ENCODE results near the gene MEP1A.
"Not testable (repeated sequence)": the region's sequence is repeated elsewhere in the genome, so short reads cannot be mapped to it uniquely, and the experiment has no call there.

MEP1A gene, protein sequence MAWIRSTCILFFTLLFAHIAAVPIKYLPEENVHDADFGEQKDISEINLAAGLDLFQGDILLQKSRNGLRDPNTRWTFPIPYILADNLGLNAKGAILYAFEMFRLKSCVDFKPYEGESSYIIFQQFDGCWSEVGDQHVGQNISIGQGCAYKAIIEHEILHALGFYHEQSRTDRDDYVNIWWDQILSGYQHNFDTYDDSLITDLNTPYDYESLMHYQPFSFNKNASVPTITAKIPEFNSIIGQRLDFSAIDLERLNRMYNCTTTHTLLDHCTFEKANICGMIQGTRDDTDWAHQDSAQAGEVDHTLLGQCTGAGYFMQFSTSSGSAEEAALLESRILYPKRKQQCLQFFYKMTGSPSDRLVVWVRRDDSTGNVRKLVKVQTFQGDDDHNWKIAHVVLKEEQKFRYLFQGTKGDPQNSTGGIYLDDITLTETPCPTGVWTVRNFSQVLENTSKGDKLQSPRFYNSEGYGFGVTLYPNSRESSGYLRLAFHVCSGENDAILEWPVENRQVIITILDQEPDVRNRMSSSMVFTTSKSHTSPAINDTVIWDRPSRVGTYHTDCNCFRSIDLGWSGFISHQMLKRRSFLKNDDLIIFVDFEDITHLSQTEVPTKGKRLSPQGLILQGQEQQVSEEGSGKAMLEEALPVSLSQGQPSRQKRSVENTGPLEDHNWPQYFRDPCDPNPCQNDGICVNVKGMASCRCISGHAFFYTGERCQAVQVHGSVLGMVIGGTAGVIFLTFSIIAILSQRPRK

DNA sequence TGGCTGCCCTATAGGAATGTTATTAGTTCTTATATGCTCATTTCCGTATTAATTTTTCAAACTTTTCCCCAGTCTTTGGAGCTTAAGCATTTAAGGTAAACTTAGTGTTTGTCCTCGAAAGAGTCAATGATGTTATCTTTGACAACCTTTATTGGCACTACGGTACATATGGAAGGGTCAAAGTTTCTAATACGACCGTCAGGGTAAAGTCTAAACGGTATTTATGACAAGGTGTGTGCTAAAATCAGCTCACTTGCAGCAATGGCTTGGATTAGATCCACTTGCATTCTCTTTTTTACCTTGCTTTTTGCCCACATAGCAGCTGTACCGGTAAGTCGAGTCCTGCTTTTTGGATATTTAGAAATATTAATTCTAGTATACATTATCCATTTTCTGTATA lies at the start of gene MEP1A:
TSS of gene MEP1A (plus strand) at position 252 of the 400 bp plus-strand sequence. CDS start at position 262, 10 bp downstream.
- no peak for DNase-seq (ENCODE audit: low read depth)

- DNase-seq (ENCODE audit: low read depth): no peak
Measured at GRCh38 chr6:46743425-46744158, 49.6 kb upstream of the MEP1A start.

DNA sequence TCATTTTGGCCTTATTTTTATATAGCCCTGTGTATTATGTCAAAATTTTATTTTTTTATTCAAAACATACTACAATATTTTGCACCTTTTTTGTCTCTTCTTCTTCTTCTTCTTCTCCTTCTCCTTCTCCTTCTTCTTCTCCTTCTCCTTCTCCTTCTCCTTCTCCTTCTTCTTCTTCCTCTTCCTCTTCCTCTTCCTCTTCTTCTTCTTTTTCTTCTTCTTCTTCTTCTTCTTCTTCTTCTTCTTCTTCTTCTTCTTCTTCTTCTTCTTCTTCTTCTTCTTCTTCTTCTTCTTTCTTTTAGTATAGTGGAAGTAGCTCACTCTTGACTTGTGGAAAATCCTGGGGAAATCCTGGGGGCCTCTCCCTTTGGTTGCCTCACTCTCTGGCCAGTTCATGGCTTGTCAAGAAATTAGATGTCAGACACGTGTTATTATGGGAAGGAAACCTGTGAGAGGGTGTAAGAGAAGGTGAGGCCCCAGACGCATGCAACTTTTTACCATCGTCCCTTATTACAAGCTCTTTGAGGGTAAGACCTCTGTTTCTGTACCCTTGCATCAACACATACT lies 48.9 kb upstream of the MEP1A start:
- DNase-seq (ENCODE audit: low read depth): not testable (repeated sequence)

- DNase-seq (ENCODE audit: low read depth): no peak
Measured at GRCh38 chr6:46745973-46746372, 47.2 kb upstream of the MEP1A start.

DNA sequence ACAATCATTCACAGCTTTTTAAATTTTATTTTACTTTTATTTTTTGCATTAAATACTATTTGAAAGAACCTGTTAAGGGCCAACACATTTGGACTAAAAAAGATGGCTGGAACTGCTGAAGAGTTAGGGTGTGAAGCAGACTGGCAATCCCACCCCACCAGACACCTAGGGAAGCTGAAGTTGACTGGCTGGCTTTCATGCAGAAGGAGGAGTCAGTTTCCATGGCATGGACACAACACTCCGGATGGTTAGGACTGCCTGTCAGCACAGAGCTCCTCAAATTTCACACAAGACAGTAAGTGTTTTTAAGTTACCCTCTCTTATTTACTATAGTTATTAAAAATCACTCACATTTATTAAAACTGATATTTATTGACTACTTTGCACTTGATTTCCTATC lies 46.5 kb upstream of the MEP1A start, which contains the start of gene ANKRD66:
TSS of gene ANKRD66 (plus strand) at position 238 of the 400 bp plus-strand sequence. CDS start 5,016 bp downstream, outside the sequence.
- no peak for DNase-seq (ENCODE audit: low read depth)

- no peak for DNase-seq (ENCODE audit: low read depth)
Measured at GRCh38 chr6:46748940-46749503, 44.2 kb upstream of the MEP1A start.

- no peak for DNase-seq (ENCODE audit: low read depth)
Measured at GRCh38 chr6:46749731-46750130, 43.5 kb upstream of the MEP1A start.

- no peak for DNase-seq (ENCODE audit: low read depth)
Measured at GRCh38 chr6:46751658-46752057, 41.5 kb upstream of the MEP1A start.

GRCh38 chr6:46755865-46756264 lies 37.3 kb upstream of the MEP1A start:
- no peak for DNase-seq (ENCODE audit: low read depth)

GRCh38 chr6:46756469-46757213 lies 36.5 kb upstream of the MEP1A start:
- DNase-seq (ENCODE audit: low read depth): no peak

GRCh38 chr6:46757214-46757596 lies 36.0 kb upstream of the MEP1A start:
- no peak for DNase-seq (ENCODE audit: low read depth)

DNA sequence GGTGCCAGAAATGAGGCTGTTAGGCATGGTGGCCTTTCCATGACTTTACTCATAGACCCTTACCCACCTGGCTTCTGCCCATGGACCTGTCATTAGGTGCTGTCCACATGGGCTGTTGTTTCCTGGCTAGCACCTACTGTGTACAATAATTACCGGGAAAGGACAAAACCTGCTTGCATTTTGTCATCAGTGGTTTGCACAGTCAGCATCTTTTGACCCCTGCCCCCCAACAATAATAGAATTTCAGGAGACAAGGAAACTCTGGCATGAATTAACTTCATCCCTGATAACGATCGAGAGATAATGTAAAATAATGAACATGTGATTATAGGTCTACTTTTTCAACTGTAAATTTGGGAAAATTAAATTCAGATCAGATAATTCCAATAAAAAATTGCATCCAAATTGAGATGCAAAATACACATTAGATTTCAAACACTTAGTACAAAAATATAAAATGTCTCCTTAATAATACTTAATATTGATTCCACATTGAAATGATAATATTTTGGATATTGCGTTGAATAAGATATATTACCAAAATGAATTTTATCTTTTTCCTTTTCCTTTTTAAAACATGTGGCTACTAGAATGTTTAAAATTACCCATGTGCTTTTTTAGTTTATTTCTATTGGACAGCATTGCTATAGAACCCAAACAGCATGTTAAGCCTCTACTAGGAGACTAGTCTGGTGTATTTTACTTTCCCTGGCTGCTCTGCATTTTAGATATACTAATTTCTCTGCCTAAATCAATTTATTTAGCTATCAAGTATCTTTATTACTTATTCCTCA lies 34.0 kb upstream of the MEP1A start:
- no peak for DNase-seq (ENCODE audit: low read depth)

- DNase-seq (ENCODE audit: low read depth): no peak
Measured at GRCh38 chr6:46760925-46761324, 32.3 kb upstream of the MEP1A start.

DNA sequence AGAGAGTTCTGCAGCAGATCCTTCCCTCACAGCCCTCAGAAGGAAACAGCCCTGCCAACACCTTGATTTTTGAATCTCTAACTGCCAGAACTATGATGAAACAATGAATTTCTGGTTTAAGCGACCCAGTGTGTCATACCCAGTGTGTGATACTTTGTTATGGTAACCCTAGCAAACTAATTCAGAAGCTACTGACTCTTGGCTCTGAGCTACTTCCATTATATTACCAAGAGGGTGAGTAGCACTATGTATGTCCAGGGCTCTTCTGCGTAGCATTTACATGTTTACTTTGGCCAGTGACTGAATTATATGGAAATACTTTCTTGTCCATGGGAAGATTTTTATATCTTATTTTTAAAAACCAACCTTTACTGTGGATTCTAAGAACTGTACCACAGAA lies 29.7 kb upstream of the MEP1A start:
- no peak for DNase-seq (ENCODE audit: low read depth)

GRCh38 chr6:46764280-46764679 lies 28.9 kb upstream of the MEP1A start:
- DNase-seq (ENCODE audit: low read depth): not testable (repeated sequence)

DNA sequence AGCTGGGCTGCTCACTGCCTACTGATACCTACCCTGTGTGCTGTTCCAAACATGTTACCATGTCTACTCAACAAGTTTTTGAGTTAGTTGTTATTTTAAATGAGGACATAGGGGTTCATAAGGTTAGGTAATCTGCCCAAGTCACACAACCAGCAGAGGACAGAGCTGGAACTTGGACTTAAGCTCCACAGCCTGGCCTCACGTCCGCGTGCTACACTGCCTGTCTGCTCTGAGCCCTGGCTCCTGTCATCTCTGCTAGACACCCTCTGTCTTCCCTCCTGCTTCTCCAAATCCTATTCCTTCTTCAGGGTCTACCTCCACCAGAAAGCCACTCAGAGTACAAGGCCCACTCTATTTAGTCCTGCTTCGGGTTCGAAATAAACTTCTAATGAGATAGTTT lies 28.2 kb upstream of the MEP1A start:
- no peak for DNase-seq (ENCODE audit: low read depth)

- DNase-seq (ENCODE audit: low read depth): no peak
Measured at GRCh38 chr6:46772016-46772415, 21.2 kb upstream of the MEP1A start.

- no peak for DNase-seq (ENCODE audit: low read depth)
Measured at GRCh38 chr6:46772762-46773161, 20.4 kb upstream of the MEP1A start.

DNA sequence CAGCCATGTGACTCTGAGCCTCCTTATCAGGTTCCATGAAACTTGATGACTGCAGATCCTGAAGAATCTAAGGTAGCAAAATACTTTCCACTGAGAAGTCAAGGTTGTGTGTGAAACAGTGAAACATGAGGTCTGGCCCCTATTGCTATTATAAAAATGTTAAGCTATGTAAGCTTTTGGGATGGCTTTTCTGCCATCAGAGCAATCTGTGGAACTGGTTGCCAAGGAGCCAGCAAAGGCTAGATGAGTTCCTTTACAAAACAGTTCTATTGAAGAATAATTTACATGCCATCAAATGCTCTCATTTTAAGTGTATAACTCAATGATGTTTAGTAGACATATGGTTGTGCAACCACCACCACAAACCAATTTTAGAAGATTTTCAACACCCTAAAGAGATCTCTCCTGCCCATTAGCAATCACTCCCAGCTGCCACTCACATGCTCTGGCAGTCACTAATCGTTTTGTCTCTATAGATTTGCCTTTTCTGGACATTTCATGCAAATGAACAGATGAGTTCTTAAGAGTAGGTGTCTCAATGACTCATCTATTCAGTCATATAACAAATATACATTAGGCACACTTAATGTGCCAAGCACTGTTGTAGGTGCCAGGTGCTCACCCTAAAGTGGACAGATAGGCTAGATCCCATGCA lies 19.9 kb upstream of the MEP1A start:
- no peak for DNase-seq (ENCODE audit: low read depth)

- DNase-seq (ENCODE audit: low read depth): not testable (repeated sequence)
Measured at GRCh38 chr6:46774736-46775135, 18.5 kb upstream of the MEP1A start.
